Karpas-422 (cell line): ENCODE results near the gene ZBTB7B. TPM values are rescaled to one million over a fixed set of nuclear protein-coding genes. Genes with fewer than 3 reads are reported as not detected.

Source experiments
- DNase-seq: peaks from one replicate; pipeline ENCODE4 v3.0.0-alpha.2; 2015
- H2AFZ ChIP-seq: fragments of 200-600 bp; sonication (generic); 2 replicates; pipeline ENCODE4 v1.6.1; 2014; ENCODE audit warnings: antibody characterized with exemption, low read length, mixed read lengths
- H3K27ac ChIP-seq: fragments of 200-600 bp; sonication (generic); 2 replicates; pipeline ENCODE4 v1.5.1; 2014; ENCODE audit warnings: mild to moderate bottlenecking, low read length, moderate library complexity
- H3K27me3 ChIP-seq: fragments of 200-600 bp; sonication (generic); 2 replicates; pipeline ENCODE4 v1.6.1; 2014; ENCODE audit warnings: low read length, mixed read lengths
- H3K36me3 ChIP-seq: fragments of 200-600 bp; sonication (generic); 2 replicates; pipeline ENCODE4 v1.6.1; 2014; ENCODE audit warnings: low read length, mixed read lengths; ENCODE audit not compliant: insufficient read depth
- H3K4me1 ChIP-seq: fragments of 200-600 bp; sonication (generic); 2 replicates; pipeline ENCODE4 v1.6.1; 2014; ENCODE audit warnings: mild to moderate bottlenecking, low read length, mixed read lengths
- H3K4me2 ChIP-seq: fragments of 200-600 bp; sonication (generic); 2 replicates; pipeline ENCODE4 v1.6.1; 2014; ENCODE audit warnings: low read length, low read depth, mild to moderate bottlenecking; ENCODE audit not compliant: poor library complexity, severe bottlenecking
- H3K4me3 ChIP-seq: fragments of 200-600 bp; sonication (generic); 2 replicates; pipeline ENCODE4 v1.5.1; 2014; ENCODE audit warnings: mild to moderate bottlenecking, antibody characterized with exemption, low read length, mixed read lengths
- H3K79me2 ChIP-seq: fragments of 200-600 bp; sonication (generic); 2 replicates; pipeline ENCODE4 v1.6.1; 2014; ENCODE audit warnings: mild to moderate bottlenecking, low read length, mixed read lengths
- H3K9ac ChIP-seq: fragments of 200-600 bp; sonication (generic); 2 replicates; pipeline ENCODE4 v1.6.0; 2014; ENCODE audit warnings: low read length
- H3K9me2 ChIP-seq: fragments of 200-600 bp; sonication (generic), shearing (Covaris generic); replicated peaks from 2 replicates; pipeline ENCODE4 v1.6.0; 2014; ENCODE audit warnings: mild to moderate bottlenecking, low read length, moderate library complexity; ENCODE audit not compliant: insufficient read depth
- H3K9me3 ChIP-seq: fragments of 300-700, 200-600 bp; sonication (generic); 2 replicates; pipeline ENCODE4 v1.6.1; 2014; ENCODE audit warnings: low read length, mixed read lengths
- H4K20me1 ChIP-seq: fragments of 200-600 bp; sonication (generic); 2 replicates; pipeline ENCODE4 v1.6.1; 2014; ENCODE audit warnings: mild to moderate bottlenecking, antibody characterized with exemption, low read length, low read depth; ENCODE audit not compliant: insufficient read depth
- total RNA-seq: library from RNA; depleted of rRNA; stranded (reverse); fragments of >200 nt; shearing (Covaris generic); gene quantifications from 2 replicates; pipeline ENCODE4 v1.2.3, GENCODE V29; 2014; ENCODE audit warnings: low replicate concordance

ZBTB7B gene
- total RNA-seq, 1 experiment from 2014 or later, result 17.1 TPM

- no peaks in the 10 kb centered on the region; the same call in 1 of the 2 replicates for H4K20me1 ChIP-seq
- peak overlapping the region; percentile 69 for H3K4me2 ChIP-seq
- H2AFZ ChIP-seq, result no peak overlapping the region
- H3K4me1 ChIP-seq, result peaks cover 40% of the 10 kb centered on the region
- H3K36me3 ChIP-seq, result 0 out of 2 replicates have a peak, but pooled peaks cover 3% of the 10 kb centered on the region
- H3K9me2 ChIP-seq, result no peaks in the 10 kb centered on the region
- peak overlapping the region; percentile 87 for H3K27ac ChIP-seq
- no peaks in the 10 kb centered on the region for H3K27me3 ChIP-seq
- DNase-seq, result peak; percentile 68
- peak overlapping the region; percentile 67 for H3K9ac ChIP-seq
- H3K79me2 ChIP-seq, result no peaks in the 10 kb centered on the region
- peak overlapping the region; percentile 59 for H3K4me3 ChIP-seq
- no peaks in the 10 kb centered on the region for H3K9me3 ChIP-seq
Measured at GRCh38 chr1:155017946-155018316, 15.3 kb downstream of the ZBTB7B start.

- 0 out of 2 replicates have a peak, but pooled peaks cover 3% of the 10 kb centered on the region for H3K36me3 ChIP-seq
- H2AFZ ChIP-seq, result no peak overlapping the region
- H3K4me2 ChIP-seq, result no peak overlapping the region
- H3K27me3 ChIP-seq, result no peaks in the 10 kb centered on the region
- H3K79me2 ChIP-seq, result no peaks in the 10 kb centered on the region
- no peak overlapping the region for H3K27ac ChIP-seq
- H3K9me2 ChIP-seq, result no peaks in the 10 kb centered on the region
- no peaks in the 10 kb centered on the region for H3K9me3 ChIP-seq
- H3K4me3 ChIP-seq, result no peak overlapping the region
- H3K9ac ChIP-seq, result no peak overlapping the region
- DNase-seq, result no peak
- peaks cover 31% of the 10 kb centered on the region for H3K4me1 ChIP-seq
- H4K20me1 ChIP-seq, result no peaks in the 10 kb centered on the region; the same call in 1 of the 2 replicates
Measured at GRCh38 chr1:155018617-155019348, 16.2 kb downstream of the ZBTB7B start.

GRCh38 chr1:155019377-155020245 lies 17.0 kb downstream of the ZBTB7B start:
- Histone ChIP-seq H3K9me2 (no peaks in the 10 kb centered on the region), H3K27ac (no peak overlapping the region), H3K9ac (no peak overlapping the region), H3K9me3 (no peaks in the 10 kb centered on the region), H3K36me3 (0 out of 2 replicates have a peak, but pooled peaks cover 3% of the 10 kb centered on the region), H3K79me2 (no peaks in the 10 kb centered on the region), H3K4me3 (no peak overlapping the region), H4K20me1 (no peaks in the 10 kb centered on the region; the same call in 1 of the 2 replicates), H3K4me2 (no peak overlapping the region), H2AFZ (no peak overlapping the region), H3K27me3 (no peaks in the 10 kb centered on the region), H3K4me1 (peaks cover 29% of the 10 kb centered on the region)
- no peak for DNase-seq

- H3K9me2 ChIP-seq, result no peaks in the 10 kb centered on the region
- peaks cover 11% of the 10 kb centered on the region for H3K4me1 ChIP-seq
- 0 out of 2 replicates have a peak, but pooled peaks cover 3% of the 10 kb centered on the region for H3K36me3 ChIP-seq
- no peak overlapping the region for H3K27ac ChIP-seq
- no peak overlapping the region for H2AFZ ChIP-seq
- H3K9me3 ChIP-seq, result no peaks in the 10 kb centered on the region
- no peaks in the 10 kb centered on the region for H3K27me3 ChIP-seq
- H4K20me1 ChIP-seq, result no peaks in the 10 kb centered on the region; the same call in 1 of the 2 replicates
- H3K79me2 ChIP-seq, result no peaks in the 10 kb centered on the region
- no peak overlapping the region for H3K4me3 ChIP-seq
- H3K9ac ChIP-seq, result no peak overlapping the region
- H3K4me2 ChIP-seq, result no peak overlapping the region
- no peak for DNase-seq
Measured at GRCh38 chr1:155022136-155022926, 19.7 kb downstream of the ZBTB7B start.

GRCh38 chr1:155022927-155023236 lies 20.3 kb downstream of the ZBTB7B start:
- Histone ChIP-seq H3K79me2 (no peaks in the 10 kb centered on the region), H3K4me3 (no peak overlapping the region), H3K4me2 (no peak overlapping the region), H3K27ac (no peak overlapping the region), H3K9me2 (no peaks in the 10 kb centered on the region), H2AFZ (no peak overlapping the region), H3K27me3 (no peaks in the 10 kb centered on the region), H3K36me3 (0 out of 2 replicates have a peak, but pooled peaks cover 3% of the 10 kb centered on the region), H3K4me1 (peaks cover 6% of the 10 kb centered on the region), H3K9ac (no peak overlapping the region), H4K20me1 (no peaks in the 10 kb centered on the region; the same call in 1 of the 2 replicates), H3K9me3 (no peaks in the 10 kb centered on the region)
- DNase-seq, result no peak

GRCh38 chr1:155023627-155024026 lies 21.0 kb downstream of the ZBTB7B start:
- Histone ChIP-seq H4K20me1 (no peaks in the 10 kb centered on the region; the same call in 1 of the 2 replicates), H3K27me3 (no peaks in the 10 kb centered on the region), H3K4me2 (no peak overlapping the region), H3K27ac (no peak overlapping the region), H3K4me3 (no peak overlapping the region), H3K9me3 (no peaks in the 10 kb centered on the region), H3K36me3 (0 out of 2 replicates have a peak, but pooled peaks cover 3% of the 10 kb centered on the region), H3K9me2 (no peaks in the 10 kb centered on the region), H3K9ac (no peak overlapping the region), H2AFZ (no peak overlapping the region), H3K79me2 (no peaks in the 10 kb centered on the region), H3K4me1 (no peaks in the 10 kb centered on the region; the same call in 1 of the 2 replicates)
- no peak for DNase-seq

- no peaks in the 10 kb centered on the region for H3K79me2 ChIP-seq
- H3K9me2 ChIP-seq, result no peaks in the 10 kb centered on the region
Measured at GRCh38 chr1:155024315-155024714, 21.7 kb downstream of the ZBTB7B start.

More at GRCh38 chr1:155024315-155024714, 21.7 kb downstream of the ZBTB7B start:
- Histone ChIP-seq H3K36me3 (no peaks in the 10 kb centered on the region), H3K9me3 (no peaks in the 10 kb centered on the region), H2AFZ (no peak overlapping the region), H3K27me3 (no peaks in the 10 kb centered on the region), H3K4me3 (no peak overlapping the region), H3K4me2 (no peak overlapping the region), H3K4me1 (no peaks in the 10 kb centered on the region; the same call in 1 of the 2 replicates), H4K20me1 (no peaks in the 10 kb centered on the region), H3K27ac (no peak overlapping the region), H3K9ac (no peak overlapping the region)
- DNase-seq, result no peak
